Caco-2 (cell line): Measurements from ENCODE around the gene EFHC1. TPM values are rescaled to one million over a fixed set of nuclear protein-coding genes. Genes with fewer than 3 reads are reported as not detected.
A peak's percentile ranks its signal among the peaks of the same experiment; 100 is the strongest.

Source experiments
- BruUV-seq: library from RNA; stranded (reverse); fragments of 400-500 nt; replicated peaks from 2 replicates; lab custom pipeline; 2021; lab: Mats Ljungman, UMichigan
- CTCF ChIA-PET: fragments of 300-600 bp; sonication (Branson Sonifier 250); formaldehyde crosslinking; loops from one replicate; lab custom pipeline; 2022; ENCODE audit warnings: antibody characterized with exemption; lab: Charles Lee
- POLR2A ChIA-PET: fragments of 300-600 bp; sonication (Branson Sonifier 250); formaldehyde crosslinking; loops from one replicate; lab custom pipeline; 2022; ENCODE audit warnings: antibody characterized with exemption; lab: Charles Lee
- DNase-seq, 2 experiments: peaks; one replicate each; pipeline versions ENCODE4 v3.0.0 to v3.0.0-alpha.2; 2020 to 2022
- H3K27me3 ChIP-seq: replicated peaks from 2 replicates; pipeline ENCODE4 v1.6.0; 2011; ENCODE audit warnings: low read length; ENCODE audit not compliant: control insufficient read depth, insufficient read depth
- H3K36me3 ChIP-seq: 2 replicates; pipeline ENCODE4 v1.5.1; 2011; ENCODE audit warnings: low read length; ENCODE audit not compliant: control insufficient read depth, insufficient read depth
- H3K4me1 ChIP-seq: fragments of 250-450 bp; sonication (Bioruptor Pico); 2 replicates; pipeline ENCODE4 v1.5.1; 2020; ENCODE audit warnings: mild to moderate bottlenecking
- H3K4me3 ChIP-seq: 2 replicates; pipeline ENCODE4 v1.5.1; 2011; ENCODE audit warnings: low read depth, mild to moderate bottlenecking, control low read depth, low read length
- H3K9me3 ChIP-seq: fragments of 250-450 bp; sonication (Bioruptor Pico); 2 replicates; pipeline ENCODE4 v1.5.1; 2020; ENCODE audit warnings: mild to moderate bottlenecking, moderate library complexity
- H3K27ac Mint-ChIP-seq: one replicate; pipeline ENCODE4 v1.8.0; 2022; ENCODE audit warnings: mixed read lengths; ENCODE audit not compliant: unreplicated experiment
- H3K27me3 Mint-ChIP-seq: one replicate; pipeline ENCODE4 v1.8.0; 2022; ENCODE audit warnings: mixed read lengths; ENCODE audit not compliant: insufficient read depth, unreplicated experiment
- H3K36me3 Mint-ChIP-seq: one replicate; pipeline ENCODE4 v1.8.0; 2022; ENCODE audit warnings: mild to moderate bottlenecking, mixed read lengths; ENCODE audit not compliant: insufficient read depth, unreplicated experiment
- H3K4me1 Mint-ChIP-seq: one replicate; pipeline ENCODE4 v1.8.0; 2022; ENCODE audit warnings: low read depth, mixed read lengths; ENCODE audit not compliant: unreplicated experiment
- H3K4me3 Mint-ChIP-seq: one replicate; pipeline ENCODE4 v1.8.0; 2022; ENCODE audit warnings: mild to moderate bottlenecking, moderate library complexity, mixed read lengths; ENCODE audit not compliant: unreplicated experiment
- H3K9me3 Mint-ChIP-seq: one replicate; pipeline ENCODE4 v1.8.0; 2022; ENCODE audit warnings: mixed read lengths; ENCODE audit not compliant: unreplicated experiment
- intact Hi-C: fragments of 100-400 bp; cut with micrococcal nuclease; formaldehyde crosslinking; loops from one replicate; pipeline ENCODE4 v1.10.0; 2022; ENCODE audit not compliant: unreplicated experiment
- total RNA-seq: library from RNA; stranded (reverse); gene quantifications from 2 replicates; pipeline ENCODE4 v1.2.3, GENCODE V29; 2022
- TF ChIP-seq, protein P1 (sequence below), 2 experiments: fragments of 200-600 bp in 1 of 2; IDR thresholded peaks; 1 replicate in 1 of 2; 2 replicates in 1 of 2; pipeline versions ENCODE4 v1.5.1 to v1.8.0; 2011 to 2022; ENCODE audit warnings: antibody characterized with exemption in 1 of 2, control low read depth in 1 of 2, inconsistent platforms in 1 of 2, low read depth in 1 of 2, low read length in 1 of 2, mild to moderate bottlenecking in 1 of 2, moderate library complexity in 1 of 2; ENCODE audit not compliant: insufficient read depth in 1 of 2, severe bottlenecking in 1 of 2, unreplicated experiment in 1 of 2

The EFHC1 gene
- total RNA-seq, 1 experiment from 2014 or later: 14.6 TPM

- Mint-ChIP-seq H3K36me3 (peaks cover 5% of the 10 kb centered on the region), H3K4me3 (no peak overlapping the region), H3K9me3 (no peaks in the 10 kb centered on the region), H3K27ac (no peak overlapping the region), H3K27me3 (no peaks in the 10 kb centered on the region), H3K4me1 (no peaks in the 10 kb centered on the region)
- no peaks in the 10 kb centered on the region for H3K27me3 ChIP-seq
- no peak for DNase-seq
- POLR2A ChIA-PET: no interaction called here
- no peaks in the 10 kb centered on the region for H3K9me3 ChIP-seq
- CTCF ChIA-PET: no interaction called here
- H3K4me1 ChIP-seq: no peaks in the 10 kb centered on the region
- TF ChIP-seq, protein P1, sequence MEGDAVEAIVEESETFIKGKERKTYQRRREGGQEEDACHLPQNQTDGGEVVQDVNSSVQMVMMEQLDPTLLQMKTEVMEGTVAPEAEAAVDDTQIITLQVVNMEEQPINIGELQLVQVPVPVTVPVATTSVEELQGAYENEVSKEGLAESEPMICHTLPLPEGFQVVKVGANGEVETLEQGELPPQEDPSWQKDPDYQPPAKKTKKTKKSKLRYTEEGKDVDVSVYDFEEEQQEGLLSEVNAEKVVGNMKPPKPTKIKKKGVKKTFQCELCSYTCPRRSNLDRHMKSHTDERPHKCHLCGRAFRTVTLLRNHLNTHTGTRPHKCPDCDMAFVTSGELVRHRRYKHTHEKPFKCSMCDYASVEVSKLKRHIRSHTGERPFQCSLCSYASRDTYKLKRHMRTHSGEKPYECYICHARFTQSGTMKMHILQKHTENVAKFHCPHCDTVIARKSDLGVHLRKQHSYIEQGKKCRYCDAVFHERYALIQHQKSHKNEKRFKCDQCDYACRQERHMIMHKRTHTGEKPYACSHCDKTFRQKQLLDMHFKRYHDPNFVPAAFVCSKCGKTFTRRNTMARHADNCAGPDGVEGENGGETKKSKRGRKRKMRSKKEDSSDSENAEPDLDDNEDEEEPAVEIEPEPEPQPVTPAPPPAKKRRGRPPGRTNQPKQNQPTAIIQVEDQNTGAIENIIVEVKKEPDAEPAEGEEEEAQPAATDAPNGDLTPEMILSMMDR (IDR thresholded peaks at IDR 0.05; ENCODE audit: insufficient read depth in 1 of 2, low read depth in 1 of 2, low read length in 1 of 2, severe bottlenecking in 1 of 2, unreplicated experiment in 1 of 2): no peak
- BruUV-seq: no TSS peak
- no peaks in the 10 kb centered on the region; the same call in 1 of the 2 replicates for H3K36me3 ChIP-seq
- intact Hi-C loops: no loop called here
- no peak overlapping the region for H3K4me3 ChIP-seq
These were observed 16.5 kb upstream of the EFHC1 start for GRCh38 chr6:52403627-52404026.

DNA sequence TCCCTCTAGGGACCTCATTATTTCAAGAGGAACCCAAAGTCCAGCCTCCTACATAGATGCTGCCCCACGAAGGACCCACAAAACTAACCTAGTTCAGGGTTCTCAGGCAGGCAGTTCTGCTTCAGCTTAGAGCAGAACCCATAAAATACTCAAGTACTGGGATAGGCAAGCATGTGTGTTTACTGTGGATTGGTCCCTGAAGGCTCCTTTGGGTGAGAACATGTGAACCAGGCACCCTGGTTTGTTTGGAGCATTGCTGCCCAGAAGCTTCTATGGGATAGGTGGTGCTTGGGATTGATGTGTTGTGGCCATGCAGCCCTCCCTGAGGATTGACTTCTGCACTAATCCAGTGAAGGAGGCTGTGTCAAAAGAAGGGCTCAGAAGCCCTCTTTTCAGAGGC is 14.9 kb upstream of the EFHC1 start:
- Histone ChIP-seq H3K4me3 (no peak overlapping the region), H3K9me3 (no peaks in the 10 kb centered on the region), H3K36me3 (no peaks in the 10 kb centered on the region; the same call in 1 of the 2 replicates), H3K4me1 (no peaks in the 10 kb centered on the region), H3K27me3 (no peaks in the 10 kb centered on the region)
- H3K36me3 Mint-ChIP-seq: peaks cover 5% of the 10 kb centered on the region
- BruUV-seq: no TSS peak
- H3K4me3 Mint-ChIP-seq: no peak overlapping the region
- DNase-seq: no peak
- H3K27me3 Mint-ChIP-seq: no peaks in the 10 kb centered on the region
- no peak overlapping the region for H3K27ac Mint-ChIP-seq
- TF ChIP-seq, protein P1 (IDR thresholded peaks at IDR 0.05; ENCODE audit: insufficient read depth in 1 of 2, low read depth in 1 of 2, low read length in 1 of 2, severe bottlenecking in 1 of 2, unreplicated experiment in 1 of 2): no peak
- H3K9me3 Mint-ChIP-seq: no peaks in the 10 kb centered on the region
- ChIA-PET POLR2A (no interaction called here), CTCF (no interaction called here)
- intact Hi-C loops: no loop called here
- H3K4me1 Mint-ChIP-seq: no peaks in the 10 kb centered on the region

- intact Hi-C loops: loop anchor here (1.0 kb wide), 1 partner anchor 256 kb away; no protein-coding TSS in a partner anchor
- Mint-ChIP-seq H3K9me3 (no peaks in the 10 kb centered on the region), H3K27ac (no peak overlapping the region), H3K4me1 (peaks cover 2% of the 10 kb centered on the region), H3K27me3 (no peaks in the 10 kb centered on the region), H3K36me3 (peaks cover 5% of the 10 kb centered on the region), H3K4me3 (no peak overlapping the region)
- H3K36me3 ChIP-seq: no peaks in the 10 kb centered on the region; the same call in 1 of the 2 replicates
- peak in 1 of 2 experiments; percentile 50 for DNase-seq
- no peaks in the 10 kb centered on the region for H3K4me1 ChIP-seq
- ChIA-PET CTCF (interaction anchor here (0.6 to 1.1 kb wide), 12 partner anchors 12 to 1524 kb away, joined by 3 to 14 read pairs (median 6); no protein-coding TSS in a partner anchor), POLR2A (interaction anchor here (0.6 to 1.2 kb wide), 2 partner anchors 44 to 254 kb away, joined by 5 to 10 read pairs; no protein-coding TSS in a partner anchor)
- TF ChIP-seq, protein P1 (IDR thresholded peaks at IDR 0.05; ENCODE audit: insufficient read depth in 1 of 2, low read depth in 1 of 2, low read length in 1 of 2, severe bottlenecking in 1 of 2, unreplicated experiment in 1 of 2): peak; percentile 45 to 51
- BruUV-seq: no TSS peak
- no peaks in the 10 kb centered on the region for H3K9me3 ChIP-seq
- no peak overlapping the region for H3K4me3 ChIP-seq
- H3K27me3 ChIP-seq: no peaks in the 10 kb centered on the region
These were observed 12.7 kb upstream of the EFHC1 start for GRCh38 chr6:52407467-52407866.
